GM12878 (cell line): ENCODE data around the gene ZMIZ2. TPM values are rescaled to one million over a fixed set of nuclear protein-coding genes. Genes with fewer than 3 reads are reported as not detected.
"Not testable (repeated sequence)": the region's sequence is repeated elsewhere in the genome, so short reads cannot be mapped to it uniquely, and the experiment has no call there.

ENCODE experiments used
- ATAC-seq: fragments of 200-7000 bp; cut with Tn5 transposase; 3 replicates; pipeline ENCODE4 v1.9.1; 2020; ENCODE audit warnings: mild to moderate bottlenecking, moderate library complexity
- BruUV-seq: library from RNA; stranded (reverse); fragments of 400-500 nt; replicated peaks from 2 replicates; lab custom pipeline; 2021; lab: Mats Ljungman, UMichigan
- CTCF ChIA-PET: fragments of 300-600 bp; sonication (Branson Sonifier 250); formaldehyde crosslinking; extraction: SDS; loops from one replicate; lab custom pipeline; 2021; ENCODE audit warnings: inconsistent platforms; lab: Yijun Ruan, JAX
- POLR2A ChIA-PET: fragments of 350-600 bp; formaldehyde crosslinking; extraction: SDS; loops from one replicate; lab custom pipeline; 2021; ENCODE audit warnings: inconsistent platforms; lab: Charles Lee
- RAD21 ChIA-PET: fragments of 300-600 bp; sonication (Branson Sonifier 250); formaldehyde crosslinking; loops from one replicate; lab custom pipeline; 2023; ENCODE audit warnings: antibody characterized with exemption; ENCODE audit not compliant: unreplicated experiment; lab: Charles Lee
- SMC1A ChIA-PET: fragments of 300-600 bp; sonication (Branson Sonifier 250); formaldehyde crosslinking; loops from one replicate; lab custom pipeline; 2023; ENCODE audit not compliant: unreplicated experiment, uncharacterized antibody; lab: Charles Lee
- DNase-seq: peaks from one replicate; pipeline ENCODE4 v3.0.0-alpha.2; 2011; ENCODE audit warnings: low read depth, low spot score
- FAIRE-seq: peaks from 3 replicates; lab custom pipeline; 2011; peaks lifted over from hg19 to GRCh38; lab: Jason Lieb, UNC
- H2AFZ ChIP-seq: 2 replicates; pipeline ENCODE4 v1.6.0; 2011; ENCODE audit warnings: low read depth, low read length, control low read depth; ENCODE audit not compliant: control insufficient read depth
- H3K27ac ChIP-seq: 2 replicates; pipeline ENCODE4 v1.5.1; 2011; ENCODE audit warnings: control low read depth; ENCODE audit not compliant: control insufficient read depth, insufficient read depth
- H3K27me3 ChIP-seq, 2 experiments: replicated peaks in 1 of 2; 2 replicates each; pipeline versions ENCODE4 v1.6.0 to v1.6.1; 2011; ENCODE audit warnings: low read length in 1 of 2; ENCODE audit not compliant: control insufficient read depth in 2 of 2, insufficient read depth in 2 of 2
- H3K36me3 ChIP-seq, 2 experiments: 2 replicates each; pipeline ENCODE4 v1.5.1; 2011; ENCODE audit warnings: low read length in 1 of 2; ENCODE audit not compliant: control insufficient read depth in 2 of 2, insufficient read depth in 2 of 2
- H3K4me1 ChIP-seq: 2 replicates; pipeline ENCODE4 v1.6.1; 2011; ENCODE audit warnings: mild to moderate bottlenecking, low read length, moderate library complexity, mixed read lengths; ENCODE audit not compliant: control insufficient read depth, insufficient read depth
- H3K4me2 ChIP-seq: 2 replicates; pipeline ENCODE4 v1.6.0; 2011; ENCODE audit warnings: control low read depth; ENCODE audit not compliant: control insufficient read depth, insufficient read depth
- H3K4me3 ChIP-seq: fragments of 200-600 bp; sonication (generic); 2 replicates; pipeline ENCODE4 v1.5.1; 2016
- H3K79me2 ChIP-seq: 2 replicates; pipeline ENCODE4 v1.6.0; 2011; ENCODE audit warnings: low read length; ENCODE audit not compliant: control insufficient read depth, insufficient read depth
- H3K9ac ChIP-seq: 2 replicates; pipeline ENCODE4 v1.8.0; 2011; ENCODE audit warnings: low read length, control low read depth, mixed read lengths; ENCODE audit not compliant: control insufficient read depth, insufficient read depth
- H3K9me3 ChIP-seq: replicated peaks from 3 replicates; pipeline ENCODE4 v1.5.1; 2011; ENCODE audit warnings: mild to moderate bottlenecking, low read length; ENCODE audit not compliant: control insufficient read depth, insufficient read depth
- H4K20me1 ChIP-seq: 2 replicates; pipeline ENCODE4 v1.6.0; 2011; ENCODE audit not compliant: control insufficient read depth, insufficient read depth
- MTA3 ChIP-seq: IDR thresholded peaks from 2 replicates; pipeline ENCODE4 v1.6.1; 2012; ENCODE audit warnings: low read length, inconsistent platforms, borderline replicate concordance
- PML ChIP-seq: IDR thresholded peaks from 2 replicates; pipeline ENCODE4 v1.6.1; 2012; ENCODE audit warnings: low read length, inconsistent platforms
- POLR2A ChIP-seq: IDR thresholded peaks from 2 replicates; pipeline ENCODE4 v1.6.1; 2011; ENCODE audit warnings: low read depth, mild to moderate bottlenecking, low read length
- POLR2AphosphoS2 ChIP-seq: IDR thresholded peaks from 2 replicates; pipeline ENCODE4 v1.6.1; 2011; ENCODE audit warnings: low read depth, mild to moderate bottlenecking, low read length, improper control_type of control experiment, moderate library complexity
- RAD21 ChIP-seq: IDR thresholded peaks from 2 replicates; pipeline ENCODE4 v1.6.1; 2011; ENCODE audit warnings: mild to moderate bottlenecking, low read depth, low read length, moderate library complexity; ENCODE audit not compliant: insufficient read depth
- SMAD5 ChIP-seq: IDR thresholded peaks from 2 replicates; pipeline ENCODE4 v1.6.1; 2016; ENCODE audit warnings: antibody characterized with exemption, low read depth
- SP1 ChIP-seq: IDR thresholded peaks from one replicate; pipeline ENCODE4 v1.6.1; 2011; ENCODE audit warnings: low read depth, low read length
- ZBED1 ChIP-seq: IDR thresholded peaks from 2 replicates; pipeline ENCODE4 v1.6.1; 2016; ENCODE audit warnings: borderline replicate concordance
- WGBS: methylation state at CpG from one replicate; pipeline ENCODE4 v1.1.6; 2016; ENCODE audit warnings: low lambda C conversion rate; ENCODE audit not compliant: insufficient replicate concordance, insufficient coverage; ENCODE audit errors: missing lambda C conversion rate; 5-methylcytosine and 5-hydroxymethylcytosine counted together
- in situ Hi-C: fragments of 300-500 bp; cut with MboI; formaldehyde crosslinking; loops from 9 replicates; pipeline ENCODE4 v1.14.3; 2018; ENCODE audit warnings: mixed read lengths
- intact Hi-C: fragments of 100-400 bp; cut with micrococcal nuclease; formaldehyde crosslinking; loops from one replicate; pipeline ENCODE4 v1.14.2; 2022; ENCODE audit not compliant: unreplicated experiment
- polyA plus RNA-seq, 11 experiments: library from polyadenylated mRNA; depleted of rRNA in 4 of 11; unstranded in 6 of 11; stranded (reverse) in 5 of 11; fragments of >200 nt; fragmentation: Nextera tagmentation in 4 of 11; fragmentation: Illumina TruSeq in 1 of 11; extraction: Ambion mirVana in 4 of 11; extraction: Trizol in 1 of 11; gene quantifications; 1 replicate in 1 of 11; 2 replicates in 10 of 11; pipeline versions ENCODE4 v1.2.1 to v1.2.3, GENCODE V29; 2011 to 2016; ENCODE audit warnings: inconsistent platforms in 2 of 11, missing spikeins in 2 of 11, low read depth in 1 of 11
- total RNA-seq, 4 experiments: library from RNA; depleted of rRNA in 3 of 4; stranded (reverse); fragments of >200 nt in 3 of 4; fragmentation: Illumina TruSeq in 1 of 4; extraction: Trizol in 1 of 4; gene quantifications; 2 replicates each; pipeline versions ENCODE4 v1.2.1 to v1.2.3, GENCODE V29; 2013 to 2021
- TF ChIP-seq, protein P1 (sequence below), 3 experiments: IDR thresholded peaks in 2 of 3; conservative IDR thresholded peaks in 1 of 3; 2 replicates each; pipeline ENCODE4 v1.5.1; 2011; ENCODE audit warnings: low read depth in 3 of 3, low read length in 3 of 3, mild to moderate bottlenecking in 3 of 3, control low read depth in 2 of 3, moderate library complexity in 2 of 3, inconsistent platforms in 1 of 3, mixed read lengths in 1 of 3; ENCODE audit not compliant: control insufficient read depth in 2 of 3, insufficient read depth in 1 of 3; ENCODE audit errors: extremely low read depth in 1 of 3

ZMIZ2 gene
- total and polyA plus RNA-seq, 10 of the 15 experiments (the other 5 are each of a cell fraction or from before 2014, with no cell fraction given) = 0.71 to 158 (median 17.0) TPM

DNA sequence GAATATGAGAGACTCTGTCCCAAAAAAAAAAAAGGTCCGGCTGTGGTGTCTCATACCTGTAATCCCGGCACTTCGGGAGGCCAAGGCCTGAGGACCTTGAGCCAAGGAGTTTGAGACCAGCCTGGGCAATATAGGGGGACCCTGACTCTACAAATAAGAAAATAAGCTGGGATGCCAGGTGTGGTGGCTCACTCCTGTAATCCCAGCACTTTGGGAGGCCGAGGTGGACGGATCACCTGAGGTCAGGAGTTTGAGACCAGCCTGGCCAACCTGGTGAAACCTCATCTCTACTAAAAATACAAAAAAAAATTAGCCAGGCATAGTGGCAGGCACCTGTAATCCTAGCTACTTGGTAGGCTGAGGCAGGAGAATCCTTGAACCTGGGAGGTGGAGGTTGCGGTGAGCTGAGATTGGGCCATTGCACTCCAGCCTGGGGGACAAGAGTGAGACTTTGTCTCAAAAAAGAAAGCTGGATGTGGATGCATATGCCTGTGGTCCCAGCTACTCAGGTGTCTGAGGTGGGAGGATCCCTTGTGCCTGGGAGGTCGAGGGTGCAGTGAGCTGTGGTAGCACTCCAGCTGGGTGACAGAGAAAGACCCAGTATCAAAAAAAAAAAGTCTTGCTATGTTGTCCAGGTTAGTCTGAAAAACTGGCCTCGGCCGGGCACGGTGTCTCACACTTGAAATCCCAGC lies 55.3 kb downstream of the ZMIZ2 start:
- RAD21 ChIA-PET, H3K9ac ChIP-seq, DNase-seq, H3K9me3 ChIP-seq, in situ Hi-C loops, H2AFZ ChIP-seq, intact Hi-C loops, FAIRE-seq, CTCF ChIA-PET, H3K27me3 ChIP-seq, H3K27ac ChIP-seq, H3K4me1 ChIP-seq, BruUV-seq, H4K20me1 ChIP-seq, H3K4me2 ChIP-seq, H3K4me3 ChIP-seq: not testable (repeated sequence)
- peaks cover 11 to 34% of the 10 kb centered on the region in 2 experiments for H3K36me3 ChIP-seq
- H3K79me2 ChIP-seq = peaks cover 16% of the 10 kb centered on the region
- SMC1A ChIA-PET = interaction anchor here (0.6 to 1.6 kb wide), 2 partner anchors 11 to 217 kb away, joined by 3 read pairs; no protein-coding TSS in a partner anchor
- TF ChIP-seq MTA3 (0 out of 2 replicates have a peak, but pooled peaks have one; percentile 5), PML (peak; percentile 49; the same call in 1 of the 2 replicates), POLR2AphosphoS2 (peak; percentile 35; the same call in 1 of the 2 replicates), SMAD5 (peak; percentile 33), POLR2A (peak; percentile 3; the same call in 1 of the 2 replicates)
- ATAC-seq = peak; percentile 23
- POLR2A ChIA-PET = interaction anchor here (0.6 kb wide), 1 partner anchor 83 kb away, joined by 3 read pairs; no protein-coding TSS in a partner anchor
- 84% methylated on average over 10 of the region's 10 CpGs for WGBS

DNA sequence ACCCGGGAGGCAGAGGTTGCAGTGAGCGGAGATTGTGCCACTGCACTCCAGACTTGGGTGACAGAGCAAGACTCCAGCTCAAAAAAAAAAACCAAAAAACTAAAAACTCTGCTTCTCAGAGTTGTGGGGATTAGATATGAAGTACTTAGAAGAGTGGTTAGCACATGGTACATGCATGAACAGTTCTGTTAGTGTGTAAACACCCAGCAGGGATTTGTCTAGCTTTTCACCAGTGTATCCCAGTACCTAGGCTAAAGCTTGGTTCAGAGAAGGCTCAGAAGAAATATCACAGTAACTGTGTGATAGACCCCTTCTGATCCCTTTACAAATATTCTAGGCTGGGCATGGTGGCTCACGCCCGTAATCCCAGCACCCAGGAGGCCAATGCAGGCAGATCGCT lies 57.3 kb downstream of the ZMIZ2 start:
- CTCF ChIA-PET = no interaction called here
- no peak for FAIRE-seq
- Histone ChIP-seq H3K4me2 (no peak overlapping the region), H3K79me2 (no peaks in the 10 kb centered on the region; the same call in 1 of the 2 replicates), H3K36me3 (peaks cover 4 to 17% of the 10 kb centered on the region in 2 experiments; a peak in 3 of 4 replicates), H3K4me1 (peaks cover under 1% of the 10 kb centered on the region; the same call in 1 of the 2 replicates), H3K27me3 (no peaks in the 10 kb centered on the region), H4K20me1 (no peaks in the 10 kb centered on the region; the same call in 1 of the 2 replicates), H3K27ac (no peak overlapping the region), H2AFZ (no peak overlapping the region), H3K9ac (no peak overlapping the region), H3K4me3 (no peak overlapping the region), H3K9me3 (no peaks in the 10 kb centered on the region)
- POLR2A ChIA-PET = interaction anchor here (0.6 to 1.3 kb wide), 3 partner anchors 37 to 199 kb away, joined by 3 to 4 read pairs (median 3); partner anchors contain the start of gene OGDH
- BruUV-seq = no TSS peak
- intact Hi-C loops (no loop called here), in situ Hi-C loops (no loop called here)
- SMC1A ChIA-PET = interaction anchor here (1.1 to 1.5 kb wide), 2 partner anchors 33 to 55 kb away, joined by 3 to 4 read pairs; no protein-coding TSS in a partner anchor
- ATAC-seq = peak; percentile 7; the same call in 1 of the 3 replicates
- DNase-seq = no peak
- RAD21 ChIA-PET = no interaction called here
- WGBS = 89% methylated on average over 5 of the region's 5 CpGs
- TF ChIP-seq ZBED1 (no peak), SP1 (no peak), RAD21 (no peak)
- TF ChIP-seq, protein P1, sequence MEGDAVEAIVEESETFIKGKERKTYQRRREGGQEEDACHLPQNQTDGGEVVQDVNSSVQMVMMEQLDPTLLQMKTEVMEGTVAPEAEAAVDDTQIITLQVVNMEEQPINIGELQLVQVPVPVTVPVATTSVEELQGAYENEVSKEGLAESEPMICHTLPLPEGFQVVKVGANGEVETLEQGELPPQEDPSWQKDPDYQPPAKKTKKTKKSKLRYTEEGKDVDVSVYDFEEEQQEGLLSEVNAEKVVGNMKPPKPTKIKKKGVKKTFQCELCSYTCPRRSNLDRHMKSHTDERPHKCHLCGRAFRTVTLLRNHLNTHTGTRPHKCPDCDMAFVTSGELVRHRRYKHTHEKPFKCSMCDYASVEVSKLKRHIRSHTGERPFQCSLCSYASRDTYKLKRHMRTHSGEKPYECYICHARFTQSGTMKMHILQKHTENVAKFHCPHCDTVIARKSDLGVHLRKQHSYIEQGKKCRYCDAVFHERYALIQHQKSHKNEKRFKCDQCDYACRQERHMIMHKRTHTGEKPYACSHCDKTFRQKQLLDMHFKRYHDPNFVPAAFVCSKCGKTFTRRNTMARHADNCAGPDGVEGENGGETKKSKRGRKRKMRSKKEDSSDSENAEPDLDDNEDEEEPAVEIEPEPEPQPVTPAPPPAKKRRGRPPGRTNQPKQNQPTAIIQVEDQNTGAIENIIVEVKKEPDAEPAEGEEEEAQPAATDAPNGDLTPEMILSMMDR (IDR thresholded peaks at IDR 0.05 in 2 of 3, conservative IDR thresholded peaks at IDR 0.05 in 1 of 3; ENCODE audit: control insufficient read depth in 2 of 3, extremely low read depth in 1 of 3, insufficient read depth in 1 of 3, low read depth in 3 of 3, low read length in 3 of 3) = no peak
